ENCODE results near the gene CIAO2B. TPM values are rescaled to one million over a fixed set of nuclear protein-coding genes. Genes with fewer than 3 reads are reported as not detected.
"Not testable (repeated sequence)": the region's sequence is repeated elsewhere in the genome, so short reads cannot be mapped to it uniquely, and the experiment has no call there.

CIAO2B gene
- total RNA-seq, 2 experiments from 2014 or later = 195 to 204 TPM

- intact Hi-C loops (cut with micrococcal nuclease) = no loop called here
- H3K4me1 Mint-ChIP-seq (ENCODE audit: low read depth) = peaks cover 49% of the 10 kb centered on the region
Measured at GRCh38 chr16:66935314-66936011, 1.3 kb upstream of the CIAO2B start, which contains the start of gene CES2. CES2 (plus strand) TSS chr16:66935516; CDS start chr16:66935636, 120 bp downstream.

GRCh38 chr16:66934839-66935313 lies 674 bp upstream of the CIAO2B start:
- Mint-ChIP-seq H3K27ac (peak overlapping the region; percentile 97), H3K4me1 (ENCODE audit: low read depth) (peaks cover 49% of the 10 kb centered on the region), H3K36me3 (peaks cover 27% of the 10 kb centered on the region), H3K4me3 (peak overlapping the region; percentile 100)
- H3K9me3 Mint-ChIP-seq; intact Hi-C loops (cut with micrococcal nuclease); DNase-seq; H3K27me3 Mint-ChIP-seq: not testable (repeated sequence)
- POLR2A ChIA-PET = interaction anchor here (1.5 kb wide), 1 partner anchor 20 kb away, joined by 4 read pairs; no protein-coding TSS in a partner anchor
- CTCF ChIA-PET = interaction anchor here (0.7 to 2.0 kb wide), 3 partner anchors 104 to 269 kb away, joined by 3 to 4 read pairs (median 3); partner anchors contain the start of gene NAE1

More at GRCh38 chr16:66935314-66936011, 1.3 kb upstream of the CIAO2B start, which contains the start of gene CES2:
- H3K36me3 Mint-ChIP-seq = peaks cover 27% of the 10 kb centered on the region
- no peaks in the 10 kb centered on the region for H3K9me3 Mint-ChIP-seq
- H3K4me3 Mint-ChIP-seq = peak within 1 kb of the TSS; percentile 100
- no peak for DNase-seq
- ChIA-PET POLR2A (no interaction called here), CTCF (no interaction called here)
- no peaks in the 10 kb centered on the region for H3K27me3 Mint-ChIP-seq
- H3K27ac Mint-ChIP-seq = peak within 1 kb of the TSS; percentile 97

GRCh38 chr16:66933776-66934137 lies 445 bp downstream of the CIAO2B start:
- H3K4me1 Mint-ChIP-seq (ENCODE audit: low read depth) = peaks cover 49% of the 10 kb centered on the region

GRCh38 chr16:66932076-66932475 lies 2.1 kb downstream of the CIAO2B start:
- Mint-ChIP-seq H3K36me3 (peaks cover 27% of the 10 kb centered on the region), H3K4me3 (peak overlapping the region; percentile 17), H3K27ac (peak overlapping the region; percentile 97), H3K9me3 (no peaks in the 10 kb centered on the region), H3K27me3 (no peaks in the 10 kb centered on the region), H3K4me1 (ENCODE audit: low read depth) (peaks cover 47% of the 10 kb centered on the region)
- ChIA-PET POLR2A (no interaction called here), CTCF (interaction anchor here (1.3 to 2.3 kb wide), 3 partner anchors 36 to 204 kb away, joined by 6 to 10 read pairs (median 7); partner anchors contain the start of gene NAE1)
- DNase-seq = no peak
- intact Hi-C loops (cut with micrococcal nuclease) = no loop called here

More at GRCh38 chr16:66933776-66934137, 445 bp downstream of the CIAO2B start:
- intact Hi-C loops (cut with micrococcal nuclease) = no loop called here
- peak overlapping the region; percentile 100 for H3K4me3 Mint-ChIP-seq
- H3K27ac Mint-ChIP-seq = peak overlapping the region; percentile 97
- peak; percentile 76 for DNase-seq
- H3K9me3 Mint-ChIP-seq = no peaks in the 10 kb centered on the region
- CTCF ChIA-PET = interaction anchor here (0.7 to 2.3 kb wide), 4 partner anchors 37 to 221 kb away, joined by 3 to 10 read pairs (median 4); partner anchors contain the start of gene NAE1
- POLR2A ChIA-PET = interaction anchor here (0.6 to 1.5 kb wide), 8 partner anchors 15 to 103 kb away, joined by 3 to 4 read pairs (median 3); partner anchors contain the start of genes NAE1 and PDP2
- no peaks in the 10 kb centered on the region for H3K27me3 Mint-ChIP-seq
- peaks cover 27% of the 10 kb centered on the region for H3K36me3 Mint-ChIP-seq

GRCh38 chr16:66931665-66932064 lies 2.5 kb downstream of the CIAO2B start:
- intact Hi-C loops (cut with micrococcal nuclease) = no loop called here
- ChIA-PET CTCF (interaction anchor here (0.6 to 1.6 kb wide), 4 partner anchors 36 to 203 kb away, joined by 3 to 7 read pairs (median 4); partner anchors contain the start of gene NAE1), POLR2A (interaction anchor here (0.5 kb wide), 1 partner anchor 42 kb away, joined by 3 read pairs; no protein-coding TSS in a partner anchor)
- H3K27ac Mint-ChIP-seq = no peak overlapping the region
- peaks cover 27% of the 10 kb centered on the region for H3K36me3 Mint-ChIP-seq
- H3K27me3 Mint-ChIP-seq = no peaks in the 10 kb centered on the region
- DNase-seq = no peak
- H3K4me1 Mint-ChIP-seq (ENCODE audit: low read depth) = peaks cover 43% of the 10 kb centered on the region
- H3K9me3 Mint-ChIP-seq = no peaks in the 10 kb centered on the region
- H3K4me3 Mint-ChIP-seq = no peak overlapping the region

GRCh38 chr16:66930189-66930588 lies 4.0 kb downstream of the CIAO2B start:
- H3K4me1 Mint-ChIP-seq (ENCODE audit: low read depth) = peaks cover 37% of the 10 kb centered on the region
- peak overlapping the region; percentile 23 for H3K27ac Mint-ChIP-seq
- H3K27me3 Mint-ChIP-seq = peaks cover 8% of the 10 kb centered on the region
- no peak overlapping the region for H3K4me3 Mint-ChIP-seq
- no peaks in the 10 kb centered on the region for H3K9me3 Mint-ChIP-seq
- no peak for DNase-seq
- ChIA-PET CTCF (interaction anchor here (1.2 to 1.6 kb wide), 2 partner anchors 31 to 100 kb away, joined by 3 to 5 read pairs; partner anchors contain the start of genes CES3 and NAE1), POLR2A (no interaction called here)
- intact Hi-C loops (cut with micrococcal nuclease) = no loop called here
- peaks cover 26% of the 10 kb centered on the region for H3K36me3 Mint-ChIP-seq

GRCh38 chr16:66928702-66929388 lies 5.4 kb downstream of the CIAO2B start:
- Mint-ChIP-seq H3K27me3 (peaks cover 14% of the 10 kb centered on the region), H3K36me3 (peaks cover 17% of the 10 kb centered on the region), H3K4me1 (ENCODE audit: low read depth) (peaks cover 33% of the 10 kb centered on the region), H3K4me3 (no peak overlapping the region), H3K9me3 (no peaks in the 10 kb centered on the region), H3K27ac (no peak overlapping the region)
- intact Hi-C loops (cut with micrococcal nuclease) = loop anchor here (2.0 to 5.0 kb wide), 3 partner anchors 34 to 97 kb away; partner anchors contain the start of genes NAE1 and PDP2
- DNase-seq = peak; percentile 67
- CTCF ChIA-PET = interaction anchor here (0.7 to 4.0 kb wide), 16 partner anchors 10 to 226 kb away, joined by 3 to 33 read pairs (median 6); partner anchors contain the start of genes CDH16, NAE1 and PDP2
- POLR2A ChIA-PET = interaction anchor here (0.9 to 1.0 kb wide), 3 partner anchors 33 to 36 kb away, joined by 3 to 5 read pairs (median 4); no protein-coding TSS in a partner anchor

GRCh38 chr16:66927918-66928649 lies 6.1 kb downstream of the CIAO2B start:
- Mint-ChIP-seq H3K27ac (no peak overlapping the region), H3K27me3 (peaks cover 21% of the 10 kb centered on the region), H3K36me3 (peaks cover 12% of the 10 kb centered on the region), H3K9me3 (no peaks in the 10 kb centered on the region), H3K4me3 (no peak overlapping the region), H3K4me1 (ENCODE audit: low read depth) (peaks cover 25% of the 10 kb centered on the region)
- CTCF ChIA-PET = interaction anchor here (0.6 to 4.0 kb wide), 16 partner anchors 9 to 253 kb away, joined by 3 to 33 read pairs (median 6); partner anchors contain the start of genes CDH16, CES3, NAE1 and PDP2
- peak; percentile 36 for DNase-seq
- POLR2A ChIA-PET = interaction anchor here (0.5 to 1.0 kb wide), 4 partner anchors 32 to 570 kb away, joined by 3 to 5 read pairs (median 4); no protein-coding TSS in a partner anchor
- intact Hi-C loops (cut with micrococcal nuclease) = loop anchor here (2.0 to 5.0 kb wide), 3 partner anchors 33 to 96 kb away; partner anchors contain the start of genes NAE1 and PDP2

- CTCF ChIA-PET = interaction anchor here (0.5 to 4.0 kb wide), 6 partner anchors 9 to 96 kb away, joined by 3 to 33 read pairs (median 6); partner anchors contain the start of genes CES3 and NAE1
- POLR2A ChIA-PET = no interaction called here
- no peak for DNase-seq
- intact Hi-C loops (cut with micrococcal nuclease) = loop anchor here (5.0 kb wide), 1 partner anchor 95 kb away; the partner anchor contains the start of gene NAE1
- H3K27ac Mint-ChIP-seq = no peak overlapping the region
- no peaks in the 10 kb centered on the region for H3K9me3 Mint-ChIP-seq
- H3K36me3 Mint-ChIP-seq = peaks cover 4% of the 10 kb centered on the region
- no peak overlapping the region for H3K4me3 Mint-ChIP-seq
- H3K27me3 Mint-ChIP-seq = peaks cover 24% of the 10 kb centered on the region
- H3K4me1 Mint-ChIP-seq (ENCODE audit: low read depth) = peaks cover 14% of the 10 kb centered on the region
Measured at GRCh38 chr16:66926961-66927436, 7.2 kb downstream of the CIAO2B start.

GRCh38 chr16:66926171-66926947 lies 7.8 kb downstream of the CIAO2B start:
- POLR2A ChIA-PET = interaction anchor here (0.7 kb wide), 1 partner anchor 46 kb away, joined by 3 read pairs; the partner anchor contains the start of gene PDP2
- H3K27ac Mint-ChIP-seq = no peak overlapping the region
- intact Hi-C loops (cut with micrococcal nuclease) = loop anchor here (5.0 kb wide), 1 partner anchor 94 kb away; the partner anchor contains the start of gene NAE1

More at GRCh38 chr16:66926171-66926947, 7.8 kb downstream of the CIAO2B start:
- CTCF ChIA-PET = interaction anchor here (0.5 to 4.0 kb wide), 6 partner anchors 10 to 1343 kb away, joined by 3 to 33 read pairs (median 4); partner anchors contain the start of gene NAE1
- Mint-ChIP-seq H3K4me1 (ENCODE audit: low read depth) (peaks cover 11% of the 10 kb centered on the region), H3K27me3 (peaks cover 25% of the 10 kb centered on the region), H3K9me3 (no peaks in the 10 kb centered on the region), H3K4me3 (no peak overlapping the region), H3K36me3 (peaks cover 3% of the 10 kb centered on the region)
- no peak for DNase-seq
